HG02623 (cell line): ENCODE measurements around the gene KREMEN1.

Source experiments
- ATAC-seq: cut with Tn5 transposase; IDR thresholded peaks from one replicate; pipeline ENCODE4 v1.9.1; 2021; ENCODE audit warnings: moderate library complexity; ENCODE audit not compliant: unreplicated experiment

KREMEN1 gene

GRCh38 chr22:29126670-29127395, 54.0 kb downstream of the KREMEN1 start:
- no peak for ATAC-seq

- no peak for ATAC-seq
Measured at GRCh38 chr22:29128891-29129807, 56.3 kb downstream of the KREMEN1 start.

GRCh38 chr22:29129808-29130140, 56.9 kb downstream of the KREMEN1 start:
- ATAC-seq: no peak

- ATAC-seq: no peak
Measured at GRCh38 chr22:29130476-29130875, 57.6 kb downstream of the KREMEN1 start.

- no peak for ATAC-seq
Measured at GRCh38 chr22:29133603-29134133, 60.8 kb downstream of the KREMEN1 start.

- no peak for ATAC-seq
Measured at GRCh38 chr22:29134448-29134847, 61.6 kb downstream of the KREMEN1 start.

GRCh38 chr22:29136782-29137700, 64.2 kb downstream of the KREMEN1 start:
- no peak for ATAC-seq

- ATAC-seq: no peak
Measured at GRCh38 chr22:29138556-29139305, 65.9 kb downstream of the KREMEN1 start.

GRCh38 chr22:29139965-29140782, 67.3 kb downstream of the KREMEN1 start:
- no peak for ATAC-seq

- ATAC-seq: no peak
Measured at GRCh38 chr22:29141078-29141688, 68.3 kb downstream of the KREMEN1 start.

- no peak for ATAC-seq
Measured at GRCh38 chr22:29142116-29142515, 69.3 kb downstream of the KREMEN1 start.

GRCh38 chr22:29143941-29144785, 71.3 kb downstream of the KREMEN1 start:
- ATAC-seq: no peak

- ATAC-seq: no peak
Measured at GRCh38 chr22:29144786-29145160, 71.9 kb downstream of the KREMEN1 start.

- ATAC-seq: no peak
Measured at GRCh38 chr22:29145321-29146072, 72.7 kb downstream of the KREMEN1 start.

- no peak for ATAC-seq
Measured at GRCh38 chr22:29146091-29146560, 73.3 kb downstream of the KREMEN1 start.

- ATAC-seq: no peak
Measured at GRCh38 chr22:29146771-29147170, 73.9 kb downstream of the KREMEN1 start.

- ATAC-seq: no peak
Measured at GRCh38 chr22:29147331-29147899, 74.6 kb downstream of the KREMEN1 start.
